ENCODE data around the gene GPC5. TPM values are rescaled to one million over a fixed set of nuclear protein-coding genes. Genes with fewer than 3 reads are reported as not detected.

GPC5 gene
- total RNA-seq, 2 experiments from 2014 or later, result not detected

- ATAC-seq (no peak), DNase-seq (no peak)
- Mint-ChIP-seq H3K27me3 (no peaks in the 10 kb centered on the region), H3K9me3 (ENCODE audit: low read depth) (no peaks in the 10 kb centered on the region), H3K27ac (no peak overlapping the region), H3K4me3 (no peak overlapping the region), H3K4me1 (no peaks in the 10 kb centered on the region), H3K36me3 (no peaks in the 10 kb centered on the region)
- CTCF ChIA-PET, result no interaction called here
Observed at GRCh38 chr13:91805605-91806004, 407.2 kb downstream of the GPC5 start.

- ATAC-seq (no peak), DNase-seq (no peak)
- no peaks in the 10 kb centered on the region for H3K4me1 Mint-ChIP-seq
- CTCF ChIA-PET, result no interaction called here
- no peaks in the 10 kb centered on the region for H3K36me3 Mint-ChIP-seq
- H3K27ac Mint-ChIP-seq, result no peak overlapping the region
- no peaks in the 10 kb centered on the region for H3K27me3 Mint-ChIP-seq
- no peak overlapping the region for H3K4me3 Mint-ChIP-seq
- no peaks in the 10 kb centered on the region for H3K9me3 Mint-ChIP-seq (ENCODE audit: low read depth)
Observed at GRCh38 chr13:91809161-91809560, 410.7 kb downstream of the GPC5 start.

- Mint-ChIP-seq H3K9me3 (ENCODE audit: low read depth) (no peaks in the 10 kb centered on the region), H3K4me3 (no peak overlapping the region), H3K27ac (no peak overlapping the region), H3K4me1 (no peaks in the 10 kb centered on the region), H3K27me3 (no peaks in the 10 kb centered on the region), H3K36me3 (no peaks in the 10 kb centered on the region)
- CTCF ChIA-PET, result interaction anchor here (0.7 kb wide), 1 partner anchor 11 kb away, joined by 3 read pairs; no protein-coding TSS in a partner anchor
- ATAC-seq (no peak), DNase-seq (no peak)
Observed at GRCh38 chr13:91813253-91813652, 414.8 kb downstream of the GPC5 start.

GRCh38 chr13:91816263-91816807 is 417.9 kb downstream of the GPC5 start:
- Mint-ChIP-seq H3K9me3 (ENCODE audit: low read depth) (no peaks in the 10 kb centered on the region), H3K27me3 (no peaks in the 10 kb centered on the region), H3K27ac (no peak overlapping the region), H3K4me3 (no peak overlapping the region), H3K4me1 (no peaks in the 10 kb centered on the region), H3K36me3 (no peaks in the 10 kb centered on the region)
- DNase-seq (no peak), ATAC-seq (no peak)
- CTCF ChIA-PET, result no interaction called here

- no peak overlapping the region for H3K4me3 Mint-ChIP-seq
- H3K36me3 Mint-ChIP-seq, result no peaks in the 10 kb centered on the region
- no peaks in the 10 kb centered on the region for H3K4me1 Mint-ChIP-seq
- H3K9me3 Mint-ChIP-seq (ENCODE audit: low read depth), result no peaks in the 10 kb centered on the region
- CTCF ChIA-PET, result no interaction called here
- no peak overlapping the region for H3K27ac Mint-ChIP-seq
- ATAC-seq (no peak), DNase-seq (no peak)
- no peaks in the 10 kb centered on the region for H3K27me3 Mint-ChIP-seq
Observed at GRCh38 chr13:91817250-91817649, 418.8 kb downstream of the GPC5 start.

GRCh38 chr13:91824416-91824815 is 426.0 kb downstream of the GPC5 start:
- CTCF ChIA-PET, result no interaction called here
- no peak for ATAC-seq
- no peak for DNase-seq
- no peak overlapping the region for H3K27ac Mint-ChIP-seq
- H3K27me3 Mint-ChIP-seq, result no peaks in the 10 kb centered on the region
- no peak overlapping the region for H3K4me3 Mint-ChIP-seq
- H3K4me1 Mint-ChIP-seq, result no peaks in the 10 kb centered on the region
- H3K9me3 Mint-ChIP-seq (ENCODE audit: low read depth), result peaks cover 7% of the 10 kb centered on the region
- no peaks in the 10 kb centered on the region for H3K36me3 Mint-ChIP-seq

- Mint-ChIP-seq H3K4me3 (no peak overlapping the region), H3K27me3 (no peaks in the 10 kb centered on the region), H3K4me1 (no peaks in the 10 kb centered on the region), H3K27ac (no peak overlapping the region), H3K36me3 (no peaks in the 10 kb centered on the region), H3K9me3 (ENCODE audit: low read depth) (peaks cover 9% of the 10 kb centered on the region)
- DNase-seq, result no peak
- CTCF ChIA-PET, result no interaction called here
- no peak for ATAC-seq
Observed at GRCh38 chr13:91825516-91825915, 427.1 kb downstream of the GPC5 start.

- Mint-ChIP-seq H3K36me3 (no peaks in the 10 kb centered on the region), H3K27ac (no peak overlapping the region), H3K27me3 (no peaks in the 10 kb centered on the region), H3K4me3 (no peak overlapping the region), H3K4me1 (no peaks in the 10 kb centered on the region), H3K9me3 (ENCODE audit: low read depth) (no peaks in the 10 kb centered on the region)
- ATAC-seq, result no peak
- no peak for DNase-seq
- CTCF ChIA-PET, result no interaction called here
Observed at GRCh38 chr13:91836553-91836952, 438.1 kb downstream of the GPC5 start.

GRCh38 chr13:91845612-91846011 is 447.2 kb downstream of the GPC5 start:
- no peaks in the 10 kb centered on the region for H3K27me3 Mint-ChIP-seq
- no peak overlapping the region for H3K27ac Mint-ChIP-seq
- ATAC-seq (no peak), DNase-seq (no peak)
- no peaks in the 10 kb centered on the region for H3K4me1 Mint-ChIP-seq
- H3K9me3 Mint-ChIP-seq (ENCODE audit: low read depth), result peaks cover 3% of the 10 kb centered on the region
- CTCF ChIA-PET, result no interaction called here
- H3K4me3 Mint-ChIP-seq, result no peak overlapping the region
- no peaks in the 10 kb centered on the region for H3K36me3 Mint-ChIP-seq

- DNase-seq (no peak), ATAC-seq (no peak)
- Mint-ChIP-seq H3K36me3 (no peaks in the 10 kb centered on the region), H3K9me3 (ENCODE audit: low read depth) (peaks cover 2% of the 10 kb centered on the region), H3K4me3 (no peak overlapping the region), H3K27me3 (no peaks in the 10 kb centered on the region), H3K4me1 (no peaks in the 10 kb centered on the region), H3K27ac (no peak overlapping the region)
- CTCF ChIA-PET, result no interaction called here
Observed at GRCh38 chr13:91863699-91864098, 465.3 kb downstream of the GPC5 start.

- H3K27me3 Mint-ChIP-seq, result no peaks in the 10 kb centered on the region
- no peak overlapping the region for H3K27ac Mint-ChIP-seq
- no peak overlapping the region for H3K4me3 Mint-ChIP-seq
- ATAC-seq, result no peak
- CTCF ChIA-PET, result no interaction called here
- peaks cover 2% of the 10 kb centered on the region for H3K9me3 Mint-ChIP-seq (ENCODE audit: low read depth)
- DNase-seq, result no peak
- H3K36me3 Mint-ChIP-seq, result no peaks in the 10 kb centered on the region
- H3K4me1 Mint-ChIP-seq, result no peaks in the 10 kb centered on the region
Observed at GRCh38 chr13:91868351-91868750, 469.9 kb downstream of the GPC5 start.

GRCh38 chr13:91878491-91878890 is 480.1 kb downstream of the GPC5 start:
- H3K27me3 Mint-ChIP-seq, result no peaks in the 10 kb centered on the region
- H3K27ac Mint-ChIP-seq, result no peak overlapping the region
- DNase-seq (no peak), ATAC-seq (no peak)
- CTCF ChIA-PET, result no interaction called here
- no peaks in the 10 kb centered on the region for H3K4me1 Mint-ChIP-seq
- peaks cover 9% of the 10 kb centered on the region for H3K9me3 Mint-ChIP-seq (ENCODE audit: low read depth)
- H3K36me3 Mint-ChIP-seq, result no peaks in the 10 kb centered on the region
- H3K4me3 Mint-ChIP-seq, result no peak overlapping the region

GRCh38 chr13:91879360-91879759 is 480.9 kb downstream of the GPC5 start:
- no peaks in the 10 kb centered on the region for H3K4me1 Mint-ChIP-seq
- H3K9me3 Mint-ChIP-seq (ENCODE audit: low read depth), result peaks cover 9% of the 10 kb centered on the region
- H3K4me3 Mint-ChIP-seq, result no peak overlapping the region
- CTCF ChIA-PET, result no interaction called here
- H3K36me3 Mint-ChIP-seq, result no peaks in the 10 kb centered on the region
- H3K27me3 Mint-ChIP-seq, result no peaks in the 10 kb centered on the region
- ATAC-seq (no peak), DNase-seq (no peak)
- H3K27ac Mint-ChIP-seq, result no peak overlapping the region

- ATAC-seq (no peak), DNase-seq (no peak)
- Mint-ChIP-seq H3K9me3 (ENCODE audit: low read depth) (peaks cover 9% of the 10 kb centered on the region), H3K4me1 (no peaks in the 10 kb centered on the region), H3K36me3 (no peaks in the 10 kb centered on the region), H3K27ac (no peak overlapping the region), H3K4me3 (no peak overlapping the region), H3K27me3 (no peaks in the 10 kb centered on the region)
- CTCF ChIA-PET, result no interaction called here
Observed at GRCh38 chr13:91882918-91883317, 484.5 kb downstream of the GPC5 start.

- peaks cover 10% of the 10 kb centered on the region for H3K9me3 Mint-ChIP-seq (ENCODE audit: low read depth)
- no peaks in the 10 kb centered on the region for H3K27me3 Mint-ChIP-seq
- no peak for ATAC-seq
- H3K4me3 Mint-ChIP-seq, result no peak overlapping the region
- DNase-seq, result no peak
- CTCF ChIA-PET, result no interaction called here
- no peaks in the 10 kb centered on the region for H3K36me3 Mint-ChIP-seq
- H3K4me1 Mint-ChIP-seq, result no peaks in the 10 kb centered on the region
- no peak overlapping the region for H3K27ac Mint-ChIP-seq
Observed at GRCh38 chr13:91889641-91890040, 491.2 kb downstream of the GPC5 start.
